SK-N-SH (cell line): Measurements from ENCODE around the gene CALCOCO1. TPM values are rescaled to one million over a fixed set of nuclear protein-coding genes. Genes with fewer than 3 reads are reported as not detected.
"Not testable (repeated sequence)": the region's sequence is repeated elsewhere in the genome, so short reads cannot be mapped to it uniquely, and the experiment has no call there.

ENCODE experiments used
- CTCF ChIA-PET: fragments of 300-600, 350-600 bp; formaldehyde crosslinking; extraction: SDS; loops from one replicate; lab custom pipeline; 2021; lab: Yijun Ruan, JAX
- POLR2A ChIA-PET: fragments of 350-600 bp; sonication (Branson Sonifier 250); formaldehyde crosslinking; extraction: SDS; loops from one replicate; lab custom pipeline; 2020; ENCODE audit warnings: antibody characterized with exemption, inconsistent platforms; lab: Yijun Ruan, JAX
- DNase-seq: peaks from one replicate; pipeline ENCODE4 v3.0.0; 2012
- H2AFZ ChIP-seq: fragments of 200-600 bp; sonication (generic); 2 replicates; pipeline ENCODE4 v1.8.1; 2016; ENCODE audit warnings: antibody characterized with exemption, mild to moderate bottlenecking, low read depth
- H3F3A ChIP-seq: fragments of 200-600 bp; sonication (generic); replicated peaks from 2 replicates; pipeline ENCODE3; 2016; ENCODE audit warnings: antibody characterized with exemption, mild to moderate bottlenecking; ENCODE audit not compliant: insufficient read depth
- H3K27ac ChIP-seq, 2 experiments: fragments of 200-500 bp in 1 of 2; fragments of 200-600 bp in 1 of 2; sonication (Bioruptor generic) in 1 of 2; sonication (generic), shearing (Covaris generic) in 1 of 2; 2 replicates each; pipeline versions ENCODE4 v1.5.1 to v1.6.1; 2014 to 2016; ENCODE audit warnings: low read depth in 2 of 2, inconsistent platforms in 1 of 2, low read length in 1 of 2, mild to moderate bottlenecking in 1 of 2, mixed read lengths in 1 of 2
- H3K27me3 ChIP-seq: fragments of 200-600 bp; sonication (generic), shearing (Covaris generic); 2 replicates; pipeline ENCODE4 v1.6.1; 2016; ENCODE audit warnings: mixed run types; ENCODE audit not compliant: insufficient read depth
- H3K36me3 ChIP-seq, 2 experiments: fragments of 200-500 bp in 1 of 2; fragments of 200-600 bp in 1 of 2; sonication (Bioruptor generic) in 1 of 2; sonication (generic) in 1 of 2; replicated peaks in 1 of 2; 2 replicates each; pipeline versions ENCODE3 to v1.5.1; 2014 to 2016; ENCODE audit warnings: low read length in 1 of 2, mild to moderate bottlenecking in 1 of 2; ENCODE audit not compliant: insufficient read depth in 2 of 2, control insufficient read depth in 1 of 2
- H3K4me1 ChIP-seq, 2 experiments: fragments of 200-500 bp in 1 of 2; fragments of 200-600 bp in 1 of 2; sonication (Bioruptor generic) in 1 of 2; sonication (generic), shearing (Covaris generic) in 1 of 2; 2 replicates each; pipeline versions ENCODE4 v1.5.1 to v1.6.1; 2014 to 2016; ENCODE audit warnings: low read depth in 1 of 2, low read length in 1 of 2, mixed run types in 1 of 2; ENCODE audit not compliant: insufficient read depth in 2 of 2, control insufficient read depth in 1 of 2
- H3K4me2 ChIP-seq: fragments of 200-600 bp; sonication (generic), shearing (Covaris generic); 2 replicates; pipeline ENCODE4 v1.6.1; 2017; ENCODE audit warnings: mixed run types
- H3K4me3 ChIP-seq, 2 experiments: fragments of 200-500 bp in 1 of 2; fragments of 200-600 bp in 1 of 2; sonication (Bioruptor generic) in 1 of 2; sonication (generic), shearing (Covaris generic) in 1 of 2; 2 replicates each; pipeline versions ENCODE4 v1.5.1 to v1.8.1; 2014 to 2016; ENCODE audit warnings: low read depth in 2 of 2, inconsistent platforms in 1 of 2, low read length in 1 of 2, mild to moderate bottlenecking in 1 of 2, mixed read lengths in 1 of 2, moderate library complexity in 1 of 2
- H3K79me2 ChIP-seq: fragments of 200-600 bp; sonication (generic); 2 replicates; pipeline ENCODE4 v1.8.1; 2017; ENCODE audit warnings: mild to moderate bottlenecking; ENCODE audit not compliant: insufficient read depth
- H3K9ac ChIP-seq: fragments of 200-600 bp; sonication (generic); 2 replicates; pipeline ENCODE4 v1.6.1; 2017; ENCODE audit warnings: mixed run types
- H3K9me2 ChIP-seq: fragments of 200-600 bp; sonication (generic); 2 replicates; pipeline ENCODE4 v1.6.1; 2017; ENCODE audit warnings: mixed run types
- H3K9me3 ChIP-seq: fragments of 200-600 bp; sonication (generic); 2 replicates; pipeline ENCODE4 v1.6.1; 2017; ENCODE audit warnings: mixed run types, mild to moderate bottlenecking, moderate library complexity
- H4K20me1 ChIP-seq: fragments of 200-600 bp; sonication (generic); 2 replicates; pipeline ENCODE4 v1.6.1; 2017; ENCODE audit warnings: mild to moderate bottlenecking, mixed run types; ENCODE audit not compliant: insufficient read depth
- FOSL2 ChIP-seq: IDR thresholded peaks from 2 replicates; pipeline ENCODE4 v1.4.0; 2012; ENCODE audit warnings: low read depth, mild to moderate bottlenecking, moderate library complexity, borderline replicate concordance
- FOXJ3 ChIP-seq: sonication (generic); formaldehyde crosslinking; IDR thresholded peaks from 2 replicates; pipeline ENCODE4 v1.5.1; 2020; ENCODE audit warnings: mild to moderate bottlenecking, missing genetic modification reagents
- MAX ChIP-seq: IDR thresholded peaks from 2 replicates; pipeline ENCODE4 v1.4.0; 2012; ENCODE audit warnings: low read depth
- MEF2A ChIP-seq: IDR thresholded peaks from 2 replicates; pipeline ENCODE4 v1.4.0; 2012; ENCODE audit warnings: low read depth, borderline replicate concordance
- NFIC ChIP-seq: IDR thresholded peaks from 2 replicates; pipeline ENCODE4 v1.4.0; 2012; ENCODE audit warnings: borderline replicate concordance
- NRF1 ChIP-seq: IDR thresholded peaks from 2 replicates; pipeline ENCODE4 v1.6.1; 2012; ENCODE audit warnings: low read depth, mild to moderate bottlenecking, low read length
- PBX3 ChIP-seq: IDR thresholded peaks from 2 replicates; pipeline ENCODE4; 2012
- POLR2AphosphoS5 ChIP-seq: IDR thresholded peaks from 2 replicates; pipeline ENCODE4 v1.6.1; 2012; ENCODE audit warnings: low read depth, low read length
- REST ChIP-seq: IDR thresholded peaks from 2 replicates; pipeline ENCODE4 v1.6.1; 2012; ENCODE audit warnings: mild to moderate bottlenecking, low read depth, low read length, moderate library complexity
- RXRA ChIP-seq: IDR thresholded peaks from 2 replicates; pipeline ENCODE4 v1.4.0; 2012; ENCODE audit warnings: low read depth, mild to moderate bottlenecking, borderline replicate concordance
- SMC3 ChIP-seq: IDR thresholded peaks from 2 replicates; pipeline ENCODE4 v1.6.1; 2012; ENCODE audit warnings: low read depth, low read length, improper control_type of control experiment
- TAF1 ChIP-seq: IDR thresholded peaks from 2 replicates; pipeline ENCODE4 v1.6.1; 2012; ENCODE audit warnings: low read depth, mild to moderate bottlenecking, low read length, moderate library complexity, borderline replicate concordance
- YY1 ChIP-seq: IDR thresholded peaks from 2 replicates; pipeline ENCODE4 v1.4.0; 2012; ENCODE audit warnings: low read depth, mild to moderate bottlenecking
- WGBS: methylation state at CpG from one replicate; pipeline ENCODE4 v1.1.6; 2017; ENCODE audit warnings: low lambda C conversion rate; 5-methylcytosine and 5-hydroxymethylcytosine counted together
- polyA plus RNA-seq, 3 experiments: library from polyadenylated mRNA; depleted of rRNA; stranded (reverse); fragments of >200 nt; gene quantifications; 2 replicates each; pipeline ENCODE4 v1.2.3, GENCODE V29; 2012

Gene CALCOCO1
- polyA plus RNA-seq, 1 of the 3 experiments (the other 2 are of a cell fraction), result 72.1 TPM

GRCh38 chr12:53764615-53765014 lies 37.4 kb upstream of the CALCOCO1 start:
- no peaks in the 10 kb centered on the region for H3F3A ChIP-seq
- CTCF ChIA-PET, result interaction anchor here (1.2 to 2.7 kb wide), 4 partner anchors 7 to 62 kb away, joined by 3 to 16 read pairs (median 9); no protein-coding TSS in a partner anchor
- H3K4me2 ChIP-seq, result no peak overlapping the region
- TF ChIP-seq MAX, result no peak
- no peak for TF ChIP-seq POLR2AphosphoS5
- no peak for TF ChIP-seq NFIC
- no peak for TF ChIP-seq NRF1
- TF ChIP-seq PBX3, result no peak
- TF ChIP-seq YY1, result no peak
- no peak for TF ChIP-seq FOXJ3 (CRISPR knock-in tag)
- no peak for TF ChIP-seq REST
- no peak for TF ChIP-seq RXRA
- TF ChIP-seq TAF1, result no peak
- TF ChIP-seq MEF2A, result no peak
- no peak for TF ChIP-seq FOSL2
- no peak for TF ChIP-seq SMC3
- no peaks in the 10 kb centered on the region for H3K9me3 ChIP-seq
- no peaks in the 10 kb centered on the region for H3K9me2 ChIP-seq
- peaks cover 75% of the 10 kb centered on the region for H3K27me3 ChIP-seq
- no peak overlapping the region for H3K4me3 ChIP-seq
- no peaks in the 10 kb centered on the region for H4K20me1 ChIP-seq
- no peaks in the 10 kb centered on the region for H3K36me3 ChIP-seq
- no peak overlapping the region for H3K9ac ChIP-seq
- no peaks in the 10 kb centered on the region for H3K79me2 ChIP-seq
- H3K27ac ChIP-seq, result no peak overlapping the region
- no peak for DNase-seq
- POLR2A ChIA-PET, result no interaction called here
- no peak overlapping the region for H2AFZ ChIP-seq
- WGBS, result 18% methylated on average over 4 of the region's 4 CpGs
- peaks cover 0 to 5% of the 10 kb centered on the region in 2 experiments; a peak in 2 of 4 replicates for H3K4me1 ChIP-seq

- H4K20me1 ChIP-seq, DNase-seq, H3K4me3 ChIP-seq, H3K27ac ChIP-seq, H3K79me2 ChIP-seq, H3K9ac ChIP-seq, H3K4me1 ChIP-seq, POLR2A ChIA-PET, H3K9me3 ChIP-seq, H2AFZ ChIP-seq, H3K9me2 ChIP-seq, H3K4me2 ChIP-seq, H3K36me3 ChIP-seq, H3F3A ChIP-seq: not testable (repeated sequence)
- WGBS, result 35% methylated on average over 3 of the region's 3 CpGs
- CTCF ChIA-PET, result interaction anchor here (1.9 to 2.2 kb wide), 2 partner anchors 11 to 16 kb away, joined by 9 to 14 read pairs; partner anchors contain the start of gene CISTR
- peaks cover 93% of the 10 kb centered on the region for H3K27me3 ChIP-seq
Observed at GRCh38 chr12:53762793-53763192, 35.5 kb upstream of the CALCOCO1 start.
